ENCODE results near the gene CETN1.

DNA sequence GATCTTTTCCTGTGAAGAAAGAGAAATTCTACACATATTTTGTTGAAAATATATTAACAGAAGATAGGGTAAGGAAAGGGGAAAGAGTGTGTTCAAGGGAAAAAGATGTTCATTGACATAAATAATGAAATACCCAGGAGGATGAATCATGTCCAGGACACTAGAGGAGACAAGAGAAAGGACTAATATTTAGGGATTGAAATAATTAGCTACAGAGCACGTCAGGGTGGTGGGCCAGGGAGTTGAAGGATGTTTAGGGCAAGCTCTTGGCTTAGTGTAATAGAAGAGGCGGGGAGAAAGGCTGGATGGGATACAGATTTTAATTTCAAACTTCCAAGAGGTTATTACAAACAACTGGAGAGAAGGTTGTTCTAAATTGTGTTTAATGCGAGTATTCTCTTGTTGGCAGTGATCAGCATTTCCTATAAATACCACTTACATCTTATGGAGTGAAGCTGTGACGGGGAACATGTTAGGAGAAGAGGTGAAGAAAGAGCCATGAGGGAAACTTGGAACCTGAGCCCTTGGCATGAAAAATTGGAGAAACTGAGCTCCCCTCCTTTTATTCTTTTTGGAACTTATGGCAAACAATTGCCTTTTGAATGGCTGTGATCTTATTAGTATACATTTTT, 36.6 kb upstream of the CETN1 start:
- TF ChIP-seq, protein P1, sequence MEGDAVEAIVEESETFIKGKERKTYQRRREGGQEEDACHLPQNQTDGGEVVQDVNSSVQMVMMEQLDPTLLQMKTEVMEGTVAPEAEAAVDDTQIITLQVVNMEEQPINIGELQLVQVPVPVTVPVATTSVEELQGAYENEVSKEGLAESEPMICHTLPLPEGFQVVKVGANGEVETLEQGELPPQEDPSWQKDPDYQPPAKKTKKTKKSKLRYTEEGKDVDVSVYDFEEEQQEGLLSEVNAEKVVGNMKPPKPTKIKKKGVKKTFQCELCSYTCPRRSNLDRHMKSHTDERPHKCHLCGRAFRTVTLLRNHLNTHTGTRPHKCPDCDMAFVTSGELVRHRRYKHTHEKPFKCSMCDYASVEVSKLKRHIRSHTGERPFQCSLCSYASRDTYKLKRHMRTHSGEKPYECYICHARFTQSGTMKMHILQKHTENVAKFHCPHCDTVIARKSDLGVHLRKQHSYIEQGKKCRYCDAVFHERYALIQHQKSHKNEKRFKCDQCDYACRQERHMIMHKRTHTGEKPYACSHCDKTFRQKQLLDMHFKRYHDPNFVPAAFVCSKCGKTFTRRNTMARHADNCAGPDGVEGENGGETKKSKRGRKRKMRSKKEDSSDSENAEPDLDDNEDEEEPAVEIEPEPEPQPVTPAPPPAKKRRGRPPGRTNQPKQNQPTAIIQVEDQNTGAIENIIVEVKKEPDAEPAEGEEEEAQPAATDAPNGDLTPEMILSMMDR (IDR thresholded peaks at IDR 0.05), result no peak
- no peak for TF ChIP-seq POLR2A (IDR thresholded peaks at IDR 0.05)
